GM18526 (cell line): Measurements from ENCODE around the gene ZFP36.

ENCODE experiments used
- POLR2A ChIP-seq: IDR thresholded peaks from 3 replicates; pipeline ENCODE4 v1.6.1; 2011; ENCODE audit not compliant: insufficient read length; ENCODE audit errors: extremely low read depth

The ZFP36 gene

GRCh38 chr19:39381910-39382611 lies 24.6 kb upstream of the ZFP36 start:
- TF ChIP-seq POLR2A = no peak

- TF ChIP-seq POLR2A = no peak
Observed at GRCh38 chr19:39382991-39383828, 23.4 kb upstream of the ZFP36 start.

GRCh38 chr19:39384839-39385568 lies 21.6 kb upstream of the ZFP36 start:
- no peak for TF ChIP-seq POLR2A

GRCh38 chr19:39385629-39386411 lies 20.8 kb upstream of the ZFP36 start:
- TF ChIP-seq POLR2A = no peak

- no peak for TF ChIP-seq POLR2A
Observed at GRCh38 chr19:39386557-39386956, 20.1 kb upstream of the ZFP36 start.

GRCh38 chr19:39388657-39389056 lies 18.0 kb upstream of the ZFP36 start:
- no peak for TF ChIP-seq POLR2A

- no peak for TF ChIP-seq POLR2A
Observed at GRCh38 chr19:39389631-39390414, 16.8 kb upstream of the ZFP36 start.

- no peak for TF ChIP-seq POLR2A
Observed at GRCh38 chr19:39390451-39390750, 16.2 kb upstream of the ZFP36 start.

- peak; percentile 97 for TF ChIP-seq POLR2A
Observed at GRCh38 chr19:39390751-39391437, 15.8 kb upstream of the ZFP36 start, which contains the start of the genes MED29 and PAF1. MED29 (plus strand) TSS chr19:39391378; CDS start chr19:39391423, 45 bp downstream. PAF1 (minus strand) TSS chr19:39391106; CDS start chr19:39390864, 242 bp downstream.

GRCh38 chr19:39397360-39398296 lies 9.0 kb upstream of the ZFP36 start:
- peak; percentile 21 for TF ChIP-seq POLR2A

GRCh38 chr19:39398297-39398864 lies 8.3 kb upstream of the ZFP36 start:
- peak; percentile 23 for TF ChIP-seq POLR2A

GRCh38 chr19:39399668-39400050 lies 7.0 kb upstream of the ZFP36 start:
- TF ChIP-seq POLR2A = no peak
